HepG2 (cell line): ENCODE results near the gene TXN2. TPM values are rescaled to one million over a fixed set of nuclear protein-coding genes. Genes with fewer than 3 reads are reported as not detected.

ENCODE experiments used
- ESRRA ChIP-seq: sonication (generic); formaldehyde crosslinking; IDR thresholded peaks from 2 replicates; pipeline ENCODE4 v1.5.1; 2020; ENCODE audit warnings: mild to moderate bottlenecking, low read depth, missing genetic modification reagents
- GLI4 ChIP-seq: sonication (generic); formaldehyde crosslinking; IDR thresholded peaks from 2 replicates; pipeline ENCODE4 v1.5.1; 2020; ENCODE audit warnings: missing genetic modification reagents, mild to moderate bottlenecking, moderate library complexity, borderline replicate concordance
- HDAC2 ChIP-seq: sonication (generic); formaldehyde crosslinking; IDR thresholded peaks from 2 replicates; pipeline ENCODE4 v1.4.0; 2020; ENCODE audit warnings: missing genetic modification reagents
- MIXL1 ChIP-seq: IDR thresholded peaks from 2 replicates; pipeline ENCODE4 v1.6.1; 2016
- SP5 ChIP-seq: IDR thresholded peaks from 2 replicates; pipeline ENCODE4 v1.6.1; 2016; ENCODE audit warnings: low read depth, borderline replicate concordance
- SRF ChIP-seq: IDR thresholded peaks from 2 replicates; pipeline ENCODE4 v1.6.1; 2011; ENCODE audit warnings: mild to moderate bottlenecking, low read depth, low read length, moderate library complexity
- TBX2 ChIP-seq: sonication (generic); formaldehyde crosslinking; IDR thresholded peaks from 2 replicates; pipeline ENCODE4 v1.5.0; 2020; ENCODE audit warnings: missing genetic modification reagents, mild to moderate bottlenecking, borderline replicate concordance
- TEAD3 ChIP-seq: optimal IDR thresholded peaks from 2 replicates; pipeline ENCODE3; 2016; ENCODE audit warnings: borderline replicate concordance
- YEATS4 ChIP-seq: sonication (generic); formaldehyde crosslinking; IDR thresholded peaks from 2 replicates; pipeline ENCODE4 v1.4.0; 2020; ENCODE audit warnings: missing genetic modification reagents, borderline replicate concordance
- ZFY ChIP-seq: sonication (generic); formaldehyde crosslinking; IDR thresholded peaks from 2 replicates; pipeline ENCODE4 v1.4.0; 2020; ENCODE audit warnings: missing genetic modification reagents
- ZNF263 ChIP-seq: sonication (generic); formaldehyde crosslinking; IDR thresholded peaks from 2 replicates; pipeline ENCODE4 v1.4.0; 2020; ENCODE audit warnings: missing genetic modification reagents
- ZNF335 ChIP-seq: sonication (generic); formaldehyde crosslinking; IDR thresholded peaks from 2 replicates; pipeline ENCODE4 v1.4.0; 2020; ENCODE audit warnings: missing genetic modification reagents
- ZNF772 ChIP-seq: sonication (generic); formaldehyde crosslinking; IDR thresholded peaks from 2 replicates; pipeline ENCODE4 v1.5.0; 2020; ENCODE audit warnings: mild to moderate bottlenecking, missing genetic modification reagents
- polyA plus RNA-seq, 8 experiments: library from polyadenylated mRNA; depleted of rRNA in 3 of 8; stranded (reverse) in 7 of 8; unstranded in 1 of 8; fragments of >200 nt; fragmentation: Illumina TruSeq in 4 of 8; extraction: Trizol in 4 of 8; gene quantifications; 2 replicates each; pipeline versions ENCODE4 v1.2.1 to v1.2.3, GENCODE V29; 2011 to 2016; ENCODE audit warnings: low read depth in 4 of 8, missing spikeins in 1 of 8, mixed read lengths in 1 of 8; ENCODE audit not compliant: insufficient read depth in 1 of 8
- total RNA-seq, 5 experiments: library from RNA; depleted of rRNA; stranded (reverse); fragments of >200 nt; fragmentation: Illumina TruSeq; extraction: Trizol; gene quantifications; 2 replicates each; pipeline ENCODE4 v1.2.3, GENCODE V29; 2016; ENCODE audit warnings: low read depth in 1 of 5
- TF ChIP-seq, protein P1 (sequence below): sonication (generic); formaldehyde crosslinking; IDR thresholded peaks from 2 replicates; pipeline ENCODE4 v1.5.0; 2020; ENCODE audit warnings: mild to moderate bottlenecking, missing genetic modification reagents, borderline replicate concordance
- TF ChIP-seq, protein P2 (sequence below): sonication (generic); formaldehyde crosslinking; conservative IDR thresholded peaks from 2 replicates; pipeline ENCODE4 v1.8.0; 2022; ENCODE audit warnings: missing genetic modification reagents
- TF ChIP-seq, protein P3 (sequence below): sonication (generic); formaldehyde crosslinking; IDR thresholded peaks from 2 replicates; pipeline ENCODE4 v1.4.0; 2020; ENCODE audit warnings: missing genetic modification reagents, mild to moderate bottlenecking, borderline replicate concordance
- TF ChIP-seq, protein P4 (sequence below): IDR thresholded peaks from 2 replicates; pipeline ENCODE4 v1.6.1; 2016; ENCODE audit warnings: low read depth, control low read depth
- TF ChIP-seq, protein P5 (sequence below): IDR thresholded peaks from 2 replicates; pipeline ENCODE4 v1.6.1; 2016; ENCODE audit warnings: missing genetic modification reagents, missing compliant biosample characterization
- TF ChIP-seq, protein P6 (sequence below): sonication (generic); IDR thresholded peaks from 2 replicates; pipeline ENCODE4 v1.6.1; 2016; ENCODE audit warnings: low read depth, borderline replicate concordance
- TF ChIP-seq, protein P7 (sequence below): sonication (generic); formaldehyde crosslinking; IDR thresholded peaks from 2 replicates; pipeline ENCODE4 v1.4.0; 2020; ENCODE audit warnings: missing genetic modification reagents, borderline replicate concordance

TXN2 gene
- total and polyA plus RNA-seq, 2 of the 13 experiments (the other 11 are each of a cell fraction or from before 2014, with no cell fraction given): 41.4 to 109 TPM

DNA sequence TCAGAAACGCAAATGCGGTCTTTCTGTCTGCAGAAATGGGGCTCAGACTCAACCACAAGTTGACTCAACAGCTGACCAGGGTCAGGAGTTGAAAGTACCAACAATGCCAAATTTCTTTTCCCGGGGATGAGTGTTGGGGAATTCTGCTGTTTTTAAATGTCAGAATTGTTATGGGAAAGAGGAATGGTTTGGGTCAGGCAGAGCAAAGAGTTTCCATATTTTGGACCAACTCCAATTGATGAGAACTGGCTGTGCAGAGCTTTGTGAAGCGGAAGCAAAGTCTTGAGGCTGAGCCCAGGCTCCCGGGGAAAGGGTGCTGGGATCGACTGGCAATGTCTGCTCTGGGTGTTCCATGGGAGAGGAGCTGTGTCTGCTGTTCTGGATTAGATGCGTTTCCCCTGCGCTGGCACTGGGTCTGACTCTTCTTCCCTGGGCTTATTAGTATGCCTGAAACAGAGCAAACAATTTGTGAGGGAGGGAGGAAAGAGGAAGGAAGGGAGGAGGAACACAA lies 36.2 kb downstream of the TXN2 start (continued):
- TF ChIP-seq, protein P1, sequence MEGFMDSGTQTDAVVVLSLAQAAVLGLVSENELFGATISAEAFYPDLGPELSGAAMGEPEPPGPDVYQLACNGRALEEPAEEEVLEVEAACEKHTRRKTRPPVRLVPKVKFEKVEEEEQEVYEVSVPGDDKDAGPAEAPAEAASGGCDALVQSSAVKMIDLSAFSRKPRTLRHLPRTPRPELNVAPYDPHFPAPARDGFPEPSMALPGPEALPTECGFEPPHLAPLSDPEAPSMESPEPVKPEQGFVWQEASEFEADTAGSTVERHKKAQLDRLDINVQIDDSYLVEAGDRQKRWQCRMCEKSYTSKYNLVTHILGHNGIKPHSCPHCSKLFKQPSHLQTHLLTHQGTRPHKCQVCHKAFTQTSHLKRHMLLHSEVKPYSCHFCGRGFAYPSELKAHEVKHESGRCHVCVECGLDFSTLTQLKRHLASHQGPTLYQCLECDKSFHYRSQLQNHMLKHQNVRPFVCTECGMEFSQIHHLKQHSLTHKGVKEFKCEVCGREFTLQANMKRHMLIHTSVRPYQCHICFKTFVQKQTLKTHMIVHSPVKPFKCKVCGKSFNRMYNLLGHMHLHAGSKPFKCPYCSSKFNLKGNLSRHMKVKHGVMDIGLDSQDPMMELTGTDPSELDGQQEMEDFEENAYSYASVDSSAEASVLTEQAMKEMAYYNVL (CRISPR knock-in tag): peak; percentile 32; the same call in 1 of the 2 replicates
- 0 out of 2 replicates have a peak, but pooled peaks have one; percentile 40 for TF ChIP-seq MIXL1 (CRISPR knock-in tag)
- TF ChIP-seq, protein P2, sequence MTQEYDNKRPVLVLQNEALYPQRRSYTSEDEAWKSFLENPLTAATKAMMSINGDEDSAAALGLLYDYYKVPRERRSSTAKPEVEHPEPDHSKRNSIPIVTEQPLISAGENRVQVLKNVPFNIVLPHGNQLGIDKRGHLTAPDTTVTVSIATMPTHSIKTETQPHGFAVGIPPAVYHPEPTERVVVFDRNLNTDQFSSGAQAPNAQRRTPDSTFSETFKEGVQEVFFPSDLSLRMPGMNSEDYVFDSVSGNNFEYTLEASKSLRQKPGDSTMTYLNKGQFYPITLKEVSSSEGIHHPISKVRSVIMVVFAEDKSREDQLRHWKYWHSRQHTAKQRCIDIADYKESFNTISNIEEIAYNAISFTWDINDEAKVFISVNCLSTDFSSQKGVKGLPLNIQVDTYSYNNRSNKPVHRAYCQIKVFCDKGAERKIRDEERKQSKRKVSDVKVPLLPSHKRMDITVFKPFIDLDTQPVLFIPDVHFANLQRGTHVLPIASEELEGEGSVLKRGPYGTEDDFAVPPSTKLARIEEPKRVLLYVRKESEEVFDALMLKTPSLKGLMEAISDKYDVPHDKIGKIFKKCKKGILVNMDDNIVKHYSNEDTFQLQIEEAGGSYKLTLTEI (CRISPR knock-in tag): no peak
- TF ChIP-seq GLI4 (CRISPR knock-in tag): no peak
- peak; percentile 90 for TF ChIP-seq SRF
- TF ChIP-seq TBX2 (CRISPR knock-in tag): peak; percentile 59; the same call in 1 of the 2 replicates
- TF ChIP-seq YEATS4 (CRISPR knock-in tag): 0 out of 2 replicates have a peak, but pooled peaks have one; percentile 40
- no peak for TF ChIP-seq ZNF335 (CRISPR knock-in tag)
- TF ChIP-seq, protein P3, sequence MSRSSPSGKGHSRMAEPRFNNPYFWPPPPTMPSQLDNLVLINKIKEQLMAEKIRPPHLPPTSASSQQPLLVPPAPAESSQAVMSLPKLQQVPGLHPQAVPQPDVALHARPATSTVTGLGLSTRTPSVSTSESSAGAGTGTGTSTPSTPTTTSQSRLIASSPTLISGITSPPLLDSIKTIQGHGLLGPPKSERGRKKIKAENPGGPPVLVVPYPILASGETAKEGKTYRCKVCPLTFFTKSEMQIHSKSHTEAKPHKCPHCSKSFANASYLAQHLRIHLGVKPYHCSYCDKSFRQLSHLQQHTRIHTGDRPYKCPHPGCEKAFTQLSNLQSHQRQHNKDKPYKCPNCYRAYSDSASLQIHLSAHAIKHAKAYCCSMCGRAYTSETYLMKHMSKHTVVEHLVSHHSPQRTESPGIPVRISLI (CRISPR knock-in tag): no peak
- TF ChIP-seq SP5 (CRISPR knock-in tag): 0 out of 2 replicates have a peak, but pooled peaks have one; percentile 35
- peak; percentile 48; the same call in 1 of the 2 replicates for TF ChIP-seq ZFY (CRISPR knock-in tag)
- TF ChIP-seq HDAC2 (CRISPR knock-in tag): 0 out of 2 replicates have a peak, but pooled peaks have one; percentile 30
- TF ChIP-seq ESRRA (CRISPR knock-in tag): no peak
- 0 out of 2 replicates have a peak, but pooled peaks have one; percentile 41 for TF ChIP-seq ZNF772 (CRISPR knock-in tag)
- TF ChIP-seq, protein P4, sequence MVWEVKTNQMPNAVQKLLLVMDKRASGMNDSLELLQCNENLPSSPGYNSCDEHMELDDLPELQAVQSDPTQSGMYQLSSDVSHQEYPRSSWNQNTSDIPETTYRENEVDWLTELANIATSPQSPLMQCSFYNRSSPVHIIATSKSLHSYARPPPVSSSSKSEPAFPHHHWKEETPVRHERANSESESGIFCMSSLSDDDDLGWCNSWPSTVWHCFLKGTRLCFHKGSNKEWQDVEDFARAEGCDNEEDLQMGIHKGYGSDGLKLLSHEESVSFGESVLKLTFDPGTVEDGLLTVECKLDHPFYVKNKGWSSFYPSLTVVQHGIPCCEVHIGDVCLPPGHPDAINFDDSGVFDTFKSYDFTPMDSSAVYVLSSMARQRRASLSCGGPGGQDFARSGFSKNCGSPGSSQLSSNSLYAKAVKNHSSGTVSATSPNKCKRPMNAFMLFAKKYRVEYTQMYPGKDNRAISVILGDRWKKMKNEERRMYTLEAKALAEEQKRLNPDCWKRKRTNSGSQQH (CRISPR knock-in tag): 0 out of 2 replicates have a peak, but pooled peaks have one; percentile 26
- TF ChIP-seq, protein P5, sequence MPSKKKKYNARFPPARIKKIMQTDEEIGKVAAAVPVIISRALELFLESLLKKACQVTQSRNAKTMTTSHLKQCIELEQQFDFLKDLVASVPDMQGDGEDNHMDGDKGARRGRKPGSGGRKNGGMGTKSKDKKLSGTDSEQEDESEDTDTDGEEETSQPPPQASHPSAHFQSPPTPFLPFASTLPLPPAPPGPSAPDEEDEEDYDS (CRISPR knock-in tag): 0 out of 2 replicates have a peak, but pooled peaks have one; percentile 11
- TF ChIP-seq, protein P6, sequence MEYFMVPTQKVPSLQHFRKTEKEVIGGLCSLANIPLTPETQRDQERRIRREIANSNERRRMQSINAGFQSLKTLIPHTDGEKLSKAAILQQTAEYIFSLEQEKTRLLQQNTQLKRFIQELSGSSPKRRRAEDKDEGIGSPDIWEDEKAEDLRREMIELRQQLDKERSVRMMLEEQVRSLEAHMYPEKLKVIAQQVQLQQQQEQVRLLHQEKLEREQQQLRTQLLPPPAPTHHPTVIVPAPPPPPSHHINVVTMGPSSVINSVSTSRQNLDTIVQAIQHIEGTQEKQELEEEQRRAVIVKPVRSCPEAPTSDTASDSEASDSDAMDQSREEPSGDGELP: peak; percentile 62; the same call in 1 of the 2 replicates
- TF ChIP-seq, protein P7, sequence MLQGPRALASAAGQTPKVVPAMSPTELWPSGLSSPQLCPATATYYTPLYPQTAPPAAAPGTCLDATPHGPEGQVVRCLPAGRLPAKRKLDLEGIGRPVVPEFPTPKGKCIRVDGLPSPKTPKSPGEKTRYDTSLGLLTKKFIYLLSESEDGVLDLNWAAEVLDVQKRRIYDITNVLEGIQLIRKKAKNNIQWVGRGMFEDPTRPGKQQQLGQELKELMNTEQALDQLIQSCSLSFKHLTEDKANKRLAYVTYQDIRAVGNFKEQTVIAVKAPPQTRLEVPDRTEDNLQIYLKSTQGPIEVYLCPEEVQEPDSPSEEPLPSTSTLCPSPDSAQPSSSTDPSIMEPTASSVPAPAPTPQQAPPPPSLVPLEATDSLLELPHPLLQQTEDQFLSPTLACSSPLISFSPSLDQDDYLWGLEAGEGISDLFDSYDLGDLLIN (CRISPR knock-in tag): no peak
- no peak for TF ChIP-seq TEAD3
- 0 out of 2 replicates have a peak, but pooled peaks have one; percentile 22 for TF ChIP-seq ZNF263 (CRISPR knock-in tag)
